A172 (cell line): ENCODE results near the gene AGPAT4. TPM values are rescaled to one million over a fixed set of nuclear protein-coding genes. Genes with fewer than 3 reads are reported as not detected.

Experiments
- DNase-seq: peaks from one replicate; pipeline ENCODE4 v3.0.0-alpha.2; 2015; ENCODE audit warnings: low spot score
- total RNA-seq: library from RNA; depleted of rRNA; stranded (reverse); fragments of >200 nt; shearing (Covaris generic); gene quantifications from 2 replicates; pipeline ENCODE4 v1.2.3, GENCODE V29; 2014

The AGPAT4 gene
- total RNA-seq, 1 experiment from 2014 or later, result 4.4 TPM

DNA sequence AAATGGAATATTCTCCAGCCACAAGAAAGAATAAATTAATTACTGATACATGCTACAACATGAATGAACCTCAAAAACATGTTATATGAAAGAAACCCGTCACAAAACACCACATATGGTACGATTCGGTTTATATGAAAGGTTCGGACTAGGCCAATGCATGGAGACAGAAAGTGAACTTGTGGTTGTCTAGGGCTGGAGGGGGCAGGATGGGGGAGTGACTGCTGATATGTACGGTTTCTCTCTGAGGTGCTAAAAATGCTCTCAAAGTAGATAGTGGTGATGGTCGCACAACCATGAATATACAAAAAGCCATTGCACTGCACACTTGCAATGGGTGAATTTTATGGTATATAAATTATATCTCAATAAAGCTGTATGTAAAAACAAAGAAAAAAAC, 18.3 kb downstream of the AGPAT4 start:
- no peak for DNase-seq

- no peak for DNase-seq
Observed at GRCh38 chr6:161254464-161255253, 19.2 kb downstream of the AGPAT4 start.

GRCh38 chr6:161254126-161254463, 19.8 kb downstream of the AGPAT4 start:
- no peak for DNase-seq

GRCh38 chr6:161251345-161251744, 22.5 kb downstream of the AGPAT4 start:
- DNase-seq, result no peak

DNA sequence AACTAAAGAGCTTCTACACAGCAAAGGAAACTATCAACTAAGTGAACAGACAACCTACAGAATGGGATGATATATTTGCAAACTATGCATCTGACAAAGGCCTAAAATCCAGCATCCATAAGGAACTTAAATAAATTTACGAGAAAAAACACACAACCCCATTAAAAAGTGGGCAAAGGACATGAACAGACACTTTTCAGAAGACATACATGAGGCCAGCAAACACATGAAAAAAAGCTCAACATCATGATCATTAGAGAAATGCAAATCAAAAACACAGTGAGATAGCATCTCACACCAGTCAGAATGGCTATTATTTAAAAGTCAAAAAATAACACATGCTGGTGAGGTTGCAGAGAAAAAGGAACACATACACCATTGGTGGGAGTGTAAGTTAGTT, 24.5 kb downstream of the AGPAT4 start:
- no peak for DNase-seq

DNA sequence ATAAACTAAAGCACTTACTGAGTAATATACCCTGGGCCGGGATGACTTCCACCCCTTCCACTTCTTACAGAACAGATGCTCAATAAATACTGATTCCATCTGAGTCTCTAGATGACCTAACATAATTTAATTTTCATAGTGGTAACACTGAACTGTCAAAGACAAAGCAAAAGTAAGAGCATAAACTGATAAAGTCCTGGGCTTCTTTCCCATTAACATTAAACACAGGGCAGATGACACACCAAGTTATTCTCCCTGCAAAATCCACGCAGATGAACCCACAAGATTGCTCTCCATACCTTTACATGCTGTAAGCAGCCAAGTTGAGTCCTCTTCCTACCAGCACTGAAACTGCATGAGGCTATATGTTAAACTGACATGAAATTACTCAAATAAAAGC, 27.1 kb downstream of the AGPAT4 start:
- DNase-seq, result no peak

- no peak for DNase-seq
Observed at GRCh38 chr6:161245363-161245762, 28.5 kb downstream of the AGPAT4 start.

DNA sequence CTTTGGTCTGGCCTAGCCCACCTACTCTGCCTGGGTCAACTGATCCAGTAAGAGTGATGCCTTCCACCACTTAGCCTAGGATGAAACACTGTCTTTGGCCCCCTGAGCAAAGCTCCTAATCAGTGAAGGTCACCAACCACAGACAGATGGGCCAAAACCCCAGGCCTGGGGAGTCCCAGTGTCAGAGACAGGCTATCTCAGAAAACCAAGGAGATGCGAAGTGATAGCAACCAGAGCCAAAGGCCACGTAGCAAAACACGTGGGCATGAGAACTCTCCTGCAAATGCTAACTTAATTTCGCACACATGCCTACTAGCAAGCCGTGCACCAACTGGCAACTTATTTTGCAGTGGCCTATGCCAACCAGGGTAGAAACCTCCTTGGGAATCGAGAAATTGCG, 29.1 kb downstream of the AGPAT4 start:
- no peak for DNase-seq

DNA sequence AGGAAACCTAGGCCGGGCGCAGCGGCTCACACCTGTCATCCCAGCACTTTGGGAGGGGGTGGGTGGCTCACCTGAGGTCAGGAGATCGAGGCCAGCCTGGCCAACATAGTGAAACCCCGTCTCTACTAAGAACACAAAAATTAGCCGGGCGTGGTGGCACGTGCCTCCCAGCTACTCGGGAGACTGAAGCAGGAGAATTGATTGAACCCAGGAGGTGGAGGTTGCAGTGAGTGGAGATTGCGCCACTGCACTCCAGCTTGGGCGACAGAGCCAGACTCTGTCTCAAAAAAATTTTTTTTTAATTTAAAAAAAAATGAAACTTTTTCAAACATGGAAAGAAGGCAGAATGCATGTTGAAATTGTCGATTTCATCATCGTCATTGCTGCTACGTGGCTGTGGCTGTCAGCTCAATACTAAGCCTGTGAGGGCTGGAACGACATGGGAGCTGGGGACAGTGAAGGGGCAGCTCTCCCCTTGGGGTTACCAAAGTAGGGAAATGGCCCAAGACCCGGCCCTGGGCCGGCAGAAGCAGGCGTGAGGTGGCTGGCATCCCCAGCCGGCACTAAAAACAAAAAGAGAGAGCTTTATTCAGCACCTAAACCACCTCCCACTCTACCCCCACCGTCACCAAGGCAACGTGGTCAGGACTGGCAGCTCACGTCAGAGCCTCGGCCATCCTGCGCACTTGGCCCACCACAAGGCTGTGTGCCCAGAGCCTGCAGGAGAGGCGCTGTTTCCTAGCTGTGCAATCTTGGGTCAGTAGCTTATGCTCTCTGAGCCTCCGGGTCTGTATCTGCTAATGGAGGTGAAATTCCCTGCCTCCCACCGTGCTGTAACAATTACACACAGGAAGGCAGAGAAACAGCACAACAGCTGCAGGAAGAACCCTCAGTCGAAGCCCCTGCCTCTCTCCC, 30.8 kb downstream of the AGPAT4 start:
- peak; percentile 42 for DNase-seq

DNA sequence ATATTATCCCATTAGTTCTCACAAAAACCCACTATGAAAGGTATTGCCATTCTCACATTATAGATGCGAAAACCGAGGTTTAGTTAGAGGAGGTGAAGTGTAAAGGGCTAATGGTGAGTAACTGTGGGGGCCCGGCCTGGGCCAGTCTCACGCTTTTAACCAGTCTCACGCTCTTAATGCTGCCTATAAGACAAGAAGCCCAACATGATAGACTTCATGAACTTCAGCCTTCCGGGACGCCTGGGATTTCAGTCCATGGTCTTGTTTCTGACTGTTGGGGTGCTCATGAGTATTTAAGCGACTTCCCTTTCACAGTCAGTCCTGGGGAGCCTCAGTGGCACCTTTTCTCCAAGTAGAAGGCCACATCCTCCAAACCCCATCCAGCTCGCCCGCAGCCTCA, 31.7 kb downstream of the AGPAT4 start:
- DNase-seq, result no peak

GRCh38 chr6:161239001-161239400, 34.9 kb downstream of the AGPAT4 start:
- DNase-seq, result no peak

DNA sequence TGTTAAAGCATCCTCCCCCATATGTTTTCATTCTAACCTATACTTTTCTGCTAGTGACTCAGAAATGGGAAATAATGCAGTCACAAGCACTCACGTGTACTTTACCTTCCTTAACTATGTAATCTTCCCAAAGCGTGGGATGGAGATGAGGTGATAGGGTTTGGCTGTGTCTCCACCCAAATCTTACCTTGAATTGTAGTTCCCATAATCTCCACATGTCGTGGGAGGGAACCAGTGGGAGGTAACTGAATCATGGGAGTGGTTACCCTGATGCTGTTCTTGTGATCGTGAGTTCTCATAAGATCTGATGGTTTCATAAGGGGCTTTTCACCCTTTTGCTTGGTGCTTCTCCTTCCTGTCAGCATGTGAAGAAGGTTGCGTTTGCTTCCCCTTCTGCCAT, 35.4 kb downstream of the AGPAT4 start:
- DNase-seq, result no peak

GRCh38 chr6:161238081-161238480, 35.8 kb downstream of the AGPAT4 start:
- DNase-seq, result no peak

GRCh38 chr6:161237176-161237575, 36.7 kb downstream of the AGPAT4 start:
- DNase-seq, result no peak

DNA sequence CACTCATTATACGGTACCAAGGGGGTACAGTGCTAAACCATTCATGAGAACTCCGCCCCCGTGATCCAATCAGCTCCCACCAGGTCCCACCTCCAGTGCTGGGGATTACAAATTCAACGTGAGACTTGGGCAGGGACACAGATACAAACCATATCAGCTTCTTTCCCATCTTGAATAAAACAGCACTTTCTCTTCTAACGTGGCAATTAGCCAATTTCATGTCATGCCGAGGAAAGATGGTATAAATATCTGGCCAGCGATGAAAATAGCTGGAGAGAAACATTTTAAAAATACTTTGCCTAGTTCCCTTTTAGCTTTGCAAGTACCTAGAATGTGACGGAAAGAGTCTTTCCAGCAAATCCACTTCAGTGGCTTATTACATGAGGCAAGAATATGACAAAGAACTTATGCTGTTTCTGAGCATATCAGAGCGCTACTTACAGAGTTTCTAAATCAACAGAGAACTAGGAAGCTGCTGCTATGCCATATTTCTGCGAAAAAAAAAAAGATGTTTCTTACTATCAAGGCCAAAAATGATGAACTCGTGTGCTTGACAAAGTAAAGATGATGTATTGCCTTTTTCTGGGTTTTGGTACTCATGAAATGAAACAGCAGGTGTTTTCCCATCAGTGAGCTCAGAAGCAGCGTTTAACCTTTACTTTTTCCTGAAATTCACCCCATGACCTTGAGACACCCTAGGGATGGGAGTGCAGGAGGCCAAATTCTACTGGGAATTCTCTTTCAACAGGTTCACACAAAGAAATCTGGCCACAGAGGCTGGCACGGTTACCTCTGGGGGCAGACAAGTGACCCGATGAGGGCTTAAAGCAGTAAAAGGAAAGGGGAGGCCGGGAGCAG, 37.9 kb downstream of the AGPAT4 start:
- no peak for DNase-seq

GRCh38 chr6:161233986-161234661, 39.7 kb downstream of the AGPAT4 start:
- peak; percentile 66 for DNase-seq

GRCh38 chr6:161232467-161232866, 41.4 kb downstream of the AGPAT4 start:
- DNase-seq, result no peak

DNA sequence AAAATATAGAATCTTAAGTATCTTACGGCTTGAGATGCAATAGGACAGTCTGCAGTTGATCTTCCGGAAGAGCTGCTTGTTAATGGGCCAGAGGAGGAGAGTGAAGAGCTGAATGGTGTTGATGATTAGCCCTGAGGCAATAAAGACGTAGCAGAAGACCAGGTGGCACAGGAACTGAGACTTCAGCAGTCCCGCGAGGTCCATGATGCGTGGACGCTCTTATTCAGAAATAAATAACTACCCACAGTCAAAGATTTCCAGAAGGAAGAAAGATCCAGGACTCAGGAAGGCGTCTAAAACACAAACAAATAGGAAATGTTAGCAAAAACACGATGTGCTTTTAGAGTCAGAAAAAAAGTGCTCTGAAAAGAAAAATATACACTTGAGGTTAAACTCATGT, 41.9 kb downstream of the AGPAT4 start:
- no peak for DNase-seq

DNA sequence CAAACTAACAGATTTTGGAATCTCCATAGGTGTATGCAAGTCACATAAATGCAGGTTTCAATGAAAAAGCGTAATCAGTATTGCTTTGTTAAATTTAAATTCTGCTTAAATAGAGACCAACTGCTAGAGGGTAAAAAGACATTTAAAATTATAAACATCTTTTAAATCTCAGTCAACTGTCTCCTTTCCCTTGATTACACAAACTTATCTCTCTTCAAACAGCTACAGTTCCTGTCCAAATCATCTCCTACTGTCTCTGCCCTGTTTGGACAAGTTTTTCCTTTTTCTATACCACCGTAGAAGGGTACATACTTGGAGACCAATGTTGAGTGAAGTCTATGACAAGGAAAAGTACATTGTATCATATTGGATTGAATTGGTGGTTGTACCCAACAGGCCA, 43.5 kb downstream of the AGPAT4 start:
- no peak for DNase-seq

GRCh38 chr6:161228921-161229591, 44.8 kb downstream of the AGPAT4 start:
- DNase-seq, result peak; percentile 86

GRCh38 chr6:161228096-161228495, 45.8 kb downstream of the AGPAT4 start:
- no peak for DNase-seq
